IgD-negative memory B cell (primary cell): ENCODE data around the gene MYL9. TPM values are rescaled to one million over a fixed set of nuclear protein-coding genes. Genes with fewer than 3 reads are reported as not detected.

Source experiments
- H3K27ac Mint-ChIP-seq, 3 donors: one replicate each; pipeline ENCODE4 v1.8.0; 2020 to 2022; ENCODE audit warnings: mild to moderate bottlenecking in 3 of 3, mixed read lengths in 3 of 3, moderate library complexity in 1 of 3
- H3K27me3 Mint-ChIP-seq: one replicate; pipeline ENCODE4 v1.8.0; 2021; ENCODE audit warnings: mixed read lengths
- H3K36me3 Mint-ChIP-seq: one replicate; pipeline ENCODE4 v1.8.0; 2020; ENCODE audit warnings: mild to moderate bottlenecking, mixed read lengths
- H3K4me1 Mint-ChIP-seq, 3 donors: one replicate each; pipeline ENCODE4 v1.8.0; 2020 to 2022; ENCODE audit warnings: mixed read lengths in 3 of 3, mild to moderate bottlenecking in 1 of 3
- H3K4me3 Mint-ChIP-seq, 4 donors: one replicate each; pipeline ENCODE4 v1.8.0; 2020 to 2022; ENCODE audit warnings: mild to moderate bottlenecking in 4 of 4, mixed read lengths in 4 of 4, moderate library complexity in 3 of 4
- H3K9me3 Mint-ChIP-seq, 3 donors: one replicate each; pipeline ENCODE4 v1.8.0; 2020 to 2021; ENCODE audit warnings: mixed read lengths in 3 of 3, mild to moderate bottlenecking in 1 of 3
- polyA plus RNA-seq: library from polyadenylated mRNA; unstranded; fragments of 300-500 nt; fragmentation: Illumina TruSeq; gene quantifications from one replicate; pipeline ENCODE4 v1.2.3, GENCODE V29; 2021

Gene MYL9
- polyA plus RNA-seq, 1 donor from 2014 or later: 2.9 TPM

DNA sequence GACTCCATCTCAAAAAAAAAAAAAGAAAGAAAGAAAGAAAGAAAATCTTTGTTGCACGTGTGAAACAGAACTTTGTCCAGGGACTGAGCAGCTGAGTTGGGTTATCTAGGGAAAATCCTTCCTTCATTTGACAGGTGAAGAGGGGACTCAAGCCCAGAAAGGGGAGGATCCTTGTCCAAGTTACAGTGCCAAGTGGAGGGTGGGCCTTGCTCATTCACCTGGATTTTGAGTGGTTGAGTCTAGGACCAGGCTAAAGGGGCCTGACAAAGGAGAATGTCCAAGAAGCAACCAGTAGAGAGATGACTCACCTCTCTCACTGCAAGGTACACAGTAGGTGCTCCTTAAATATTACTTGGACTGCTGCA, 34.7 kb downstream of the MYL9 start:
- Mint-ChIP-seq H3K9me3 (no peaks in the 10 kb centered on the region), H3K4me3 (peak overlapping the region in 3 of 4 donors; percentile 89 to 96 (median 93)), H3K27me3 (no peaks in the 10 kb centered on the region), H3K4me1 (peaks cover 23 to 33% (median 26%) of the 10 kb centered on the region in 3 donors), H3K36me3 (peaks cover 3% of the 10 kb centered on the region), H3K27ac (peak overlapping the region; percentile 83 to 93 (median 91))

DNA sequence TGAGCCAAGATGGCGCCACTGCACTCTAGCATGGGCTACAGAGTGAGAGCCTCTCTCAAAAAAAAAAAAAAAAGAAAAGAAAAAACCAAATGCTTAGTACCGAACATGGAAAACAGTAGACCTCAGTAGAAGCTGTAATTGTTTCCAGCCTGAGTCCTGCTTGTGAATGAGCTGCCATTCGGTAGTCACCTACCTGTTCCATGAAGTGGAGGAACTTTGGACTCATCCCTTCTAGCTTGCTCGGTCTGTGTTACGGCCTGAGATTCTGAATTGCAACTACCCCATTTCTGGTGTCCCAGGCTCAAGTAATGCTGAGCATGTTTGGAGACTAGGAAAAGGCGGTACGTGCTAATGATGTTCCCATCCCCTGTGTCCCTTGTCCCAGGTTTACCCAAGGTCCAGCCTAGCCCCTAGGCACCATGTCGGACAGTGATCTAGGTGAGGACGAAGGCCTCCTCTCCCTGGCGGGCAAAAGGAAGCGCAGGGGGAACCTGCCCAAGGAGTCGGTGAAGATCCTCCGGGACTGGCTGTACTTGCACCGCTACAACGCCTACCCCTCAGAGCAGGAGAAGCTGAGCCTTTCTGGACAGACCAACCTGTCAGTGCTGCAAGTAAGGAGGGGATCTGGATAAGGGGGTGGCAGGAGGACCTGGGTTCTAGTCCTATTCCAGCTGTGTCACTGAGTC, 37.2 kb downstream of the MYL9 start:
- H3K27ac Mint-ChIP-seq: peak overlapping the region in 2 of 3 donors; percentile 46 to 82
- H3K36me3 Mint-ChIP-seq: peaks cover 3% of the 10 kb centered on the region
- peaks cover 16 to 24% (median 16%) of the 10 kb centered on the region in 3 donors for H3K4me1 Mint-ChIP-seq
- no peaks in the 10 kb centered on the region for H3K9me3 Mint-ChIP-seq
- H3K4me3 Mint-ChIP-seq: peak overlapping the region in 1 of 4 donors; percentile 26
- no peaks in the 10 kb centered on the region for H3K27me3 Mint-ChIP-seq

DNA sequence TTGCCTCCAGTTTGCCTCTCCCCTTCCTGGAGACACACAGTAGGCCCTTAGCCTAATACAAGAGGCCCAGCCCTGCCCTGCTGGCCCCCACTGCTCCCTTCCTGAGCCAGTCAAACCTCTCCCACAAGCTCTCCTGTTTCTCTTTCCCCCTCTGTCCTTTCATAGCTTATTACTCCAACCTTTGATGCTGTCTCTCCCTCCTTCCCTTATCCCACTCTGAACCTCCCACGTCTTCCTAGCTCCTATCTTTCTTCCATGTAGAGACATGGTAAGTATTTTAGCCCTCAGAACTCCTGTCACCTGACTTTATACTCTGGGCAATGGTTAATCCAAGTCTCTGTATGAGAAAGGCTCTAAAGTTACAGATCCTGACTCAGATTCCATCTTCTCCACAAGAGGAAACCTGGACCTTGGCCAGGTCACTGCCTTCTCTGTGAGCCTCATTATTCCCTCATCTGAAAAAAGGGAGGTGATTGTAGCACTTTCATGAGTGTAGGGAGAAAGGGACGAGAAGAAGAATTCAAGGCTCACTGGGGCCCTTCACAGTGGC, 38.8 kb downstream of the MYL9 start:
- peak overlapping the region in 2 of 4 donors; percentile 40 to 69 for H3K4me3 Mint-ChIP-seq
- no peaks in the 10 kb centered on the region for H3K27me3 Mint-ChIP-seq
- peak overlapping the region; percentile 27 to 82 (median 32) for H3K27ac Mint-ChIP-seq
- no peaks in the 10 kb centered on the region for H3K9me3 Mint-ChIP-seq
- H3K36me3 Mint-ChIP-seq: peaks cover 3% of the 10 kb centered on the region
- peaks cover 11 to 20% (median 14%) of the 10 kb centered on the region in 3 donors for H3K4me1 Mint-ChIP-seq

DNA sequence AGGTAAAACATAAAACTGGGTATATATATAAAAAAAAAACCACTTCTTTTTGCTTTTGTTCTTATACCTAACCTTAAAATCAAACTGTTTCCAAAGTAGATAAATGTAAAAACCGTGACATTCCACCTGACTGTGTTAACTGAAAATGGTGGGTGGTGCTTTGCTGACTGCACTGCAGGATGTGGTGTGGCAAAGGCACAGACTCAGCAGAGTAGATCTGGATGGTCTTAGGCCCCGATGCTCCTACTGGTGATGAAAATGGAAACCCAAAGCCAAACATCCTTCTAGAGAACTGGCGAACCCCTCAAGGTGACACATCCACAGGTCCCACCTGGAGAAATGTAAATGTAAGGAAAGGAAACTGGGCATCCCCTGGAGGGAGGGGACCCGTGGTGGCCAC, 41.0 kb downstream of the MYL9 start:
- H3K4me1 Mint-ChIP-seq: peaks cover 7 to 11% (median 7%) of the 10 kb centered on the region in 3 donors
- H3K9me3 Mint-ChIP-seq: no peaks in the 10 kb centered on the region
- peak overlapping the region in 1 of 4 donors; percentile 61 for H3K4me3 Mint-ChIP-seq
- H3K36me3 Mint-ChIP-seq: peaks cover 3% of the 10 kb centered on the region
- H3K27ac Mint-ChIP-seq: no peak overlapping the region
- H3K27me3 Mint-ChIP-seq: no peaks in the 10 kb centered on the region

DNA sequence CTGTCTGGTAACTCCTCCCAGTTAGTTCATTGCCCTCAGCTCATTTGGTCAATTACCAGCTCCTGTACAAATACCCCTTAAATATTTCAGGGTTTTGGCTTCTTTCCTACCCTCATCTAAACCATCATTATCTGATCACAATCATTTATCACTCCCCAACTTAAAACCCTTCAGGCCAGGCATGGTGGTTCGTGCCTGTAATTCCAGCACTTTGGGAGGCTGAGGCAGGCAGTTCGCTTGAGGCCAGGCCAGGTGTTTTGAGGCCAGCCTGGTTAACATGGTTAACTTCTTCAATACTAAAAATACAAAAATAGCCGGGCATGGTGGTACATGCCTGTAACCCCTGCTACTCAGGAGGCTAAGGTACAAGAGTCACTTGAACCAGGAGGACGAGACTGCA, 41.5 kb downstream of the MYL9 start:
- no peaks in the 10 kb centered on the region for H3K9me3 Mint-ChIP-seq
- H3K27me3 Mint-ChIP-seq: no peaks in the 10 kb centered on the region
- H3K27ac Mint-ChIP-seq: peak overlapping the region in 1 of 3 donors; percentile 76
- peak overlapping the region in 1 of 4 donors; percentile 61 for H3K4me3 Mint-ChIP-seq
- peaks cover 11 to 14% (median 11%) of the 10 kb centered on the region in 3 donors for H3K4me1 Mint-ChIP-seq
- peaks cover 3% of the 10 kb centered on the region for H3K36me3 Mint-ChIP-seq

DNA sequence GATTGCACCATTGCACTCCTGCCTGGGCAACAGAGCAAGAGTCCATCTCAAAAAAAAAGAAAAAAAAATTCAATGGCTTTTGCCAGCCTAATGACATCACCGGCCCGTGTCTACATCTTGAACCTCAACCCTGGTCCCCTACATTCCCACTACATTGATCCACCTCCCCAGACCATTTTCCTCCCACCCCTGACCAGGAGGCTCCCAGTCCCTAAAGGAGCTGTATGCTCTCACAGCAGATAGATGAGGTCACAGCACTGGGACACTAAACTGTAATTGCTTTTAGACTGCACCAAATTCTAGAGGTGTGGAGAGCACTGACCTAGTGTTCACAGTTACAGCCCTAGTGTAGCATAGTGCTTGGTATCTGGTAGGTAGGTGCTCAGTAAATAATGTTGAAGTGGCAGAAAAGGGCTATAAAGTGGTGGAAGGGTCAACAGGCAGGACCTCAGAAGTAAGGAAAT, 42.7 kb downstream of the MYL9 start:
- Mint-ChIP-seq H3K36me3 (peaks cover 1% of the 10 kb centered on the region), H3K4me1 (peaks cover 11 to 17% (median 16%) of the 10 kb centered on the region in 3 donors), H3K9me3 (no peaks in the 10 kb centered on the region), H3K27me3 (no peaks in the 10 kb centered on the region), H3K4me3 (no peak overlapping the region), H3K27ac (peak overlapping the region in 2 of 3 donors; percentile 31 to 71)

DNA sequence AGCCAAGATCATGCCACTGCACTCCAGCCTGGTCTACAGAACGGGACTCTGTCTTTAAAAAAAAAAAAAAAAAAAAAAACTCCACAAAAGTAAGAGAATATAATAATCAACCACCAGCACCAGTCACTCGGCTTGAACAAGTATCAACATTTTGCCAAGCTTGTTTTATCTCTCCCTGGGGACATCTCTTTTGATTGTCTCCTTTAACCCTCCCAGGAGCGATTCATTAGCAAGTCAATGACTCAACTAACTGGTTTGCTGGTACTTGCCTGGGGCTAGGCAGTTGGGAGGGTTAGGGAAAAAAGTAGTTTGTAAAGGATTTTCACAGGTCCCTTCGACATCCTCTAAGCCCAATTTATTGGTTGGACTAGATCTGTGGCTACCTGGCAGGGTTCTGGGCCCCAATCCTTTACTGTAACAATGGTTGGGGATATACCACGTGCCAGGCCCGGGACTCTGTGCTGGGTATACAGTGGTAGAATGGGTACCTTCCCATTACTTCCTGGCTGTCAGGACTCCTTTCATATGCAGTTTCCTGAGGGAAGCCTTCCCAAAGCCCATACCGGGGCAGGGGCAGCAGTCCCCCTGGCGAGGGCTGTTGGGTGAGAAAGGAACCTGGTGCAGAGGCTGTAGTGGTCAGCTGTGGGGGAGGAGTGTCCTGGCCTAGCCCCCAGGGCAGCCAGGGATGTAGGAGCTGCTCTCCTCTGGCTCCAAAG, 44.2 kb downstream of the MYL9 start:
- H3K4me1 Mint-ChIP-seq: peaks cover 8 to 17% (median 12%) of the 10 kb centered on the region in 3 donors
- H3K27me3 Mint-ChIP-seq: no peaks in the 10 kb centered on the region
- no peaks in the 10 kb centered on the region for H3K36me3 Mint-ChIP-seq
- peak overlapping the region in 2 of 3 donors; percentile 67 to 83 for H3K27ac Mint-ChIP-seq
- no peaks in the 10 kb centered on the region for H3K9me3 Mint-ChIP-seq
- H3K4me3 Mint-ChIP-seq: no peak overlapping the region

DNA sequence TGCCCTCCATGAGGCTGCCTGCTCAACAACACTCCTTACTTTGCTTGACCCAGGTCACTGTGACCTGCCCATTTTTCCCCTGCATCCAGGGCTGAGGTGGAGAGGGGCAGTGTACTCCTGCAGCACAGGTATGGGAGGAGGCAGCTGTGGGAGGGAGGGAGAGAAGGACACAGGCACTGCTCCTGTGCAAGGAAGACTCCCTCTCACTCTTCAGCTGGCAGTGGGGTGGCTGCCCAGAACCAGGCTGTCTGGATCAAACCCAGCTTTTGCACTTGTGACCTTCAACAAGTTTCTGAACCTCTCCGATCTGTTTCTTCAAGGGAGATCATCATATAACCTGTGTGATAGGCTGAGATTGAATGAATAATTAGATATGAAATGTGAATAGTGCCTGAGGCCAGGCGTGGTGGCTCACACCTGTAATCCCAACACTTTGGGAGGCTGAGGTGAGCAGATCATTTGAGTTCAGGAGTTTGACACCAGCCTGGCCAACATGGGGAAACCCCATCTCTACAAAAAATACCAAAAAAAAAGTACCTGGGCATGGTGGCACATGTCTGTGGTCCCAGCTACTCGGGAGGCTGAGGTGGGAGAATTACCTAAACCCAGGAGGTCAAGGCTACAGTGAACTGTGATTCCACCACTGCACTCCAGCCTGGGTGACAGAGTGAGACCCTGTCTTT, 46.2 kb downstream of the MYL9 start:
- Mint-ChIP-seq H3K27ac (peak overlapping the region; percentile 47 to 90 (median 83)), H3K27me3 (no peaks in the 10 kb centered on the region), H3K9me3 (no peaks in the 10 kb centered on the region), H3K4me1 (peaks cover 8 to 25% (median 12%) of the 10 kb centered on the region in 3 donors), H3K4me3 (no peak overlapping the region), H3K36me3 (no peaks in the 10 kb centered on the region)

DNA sequence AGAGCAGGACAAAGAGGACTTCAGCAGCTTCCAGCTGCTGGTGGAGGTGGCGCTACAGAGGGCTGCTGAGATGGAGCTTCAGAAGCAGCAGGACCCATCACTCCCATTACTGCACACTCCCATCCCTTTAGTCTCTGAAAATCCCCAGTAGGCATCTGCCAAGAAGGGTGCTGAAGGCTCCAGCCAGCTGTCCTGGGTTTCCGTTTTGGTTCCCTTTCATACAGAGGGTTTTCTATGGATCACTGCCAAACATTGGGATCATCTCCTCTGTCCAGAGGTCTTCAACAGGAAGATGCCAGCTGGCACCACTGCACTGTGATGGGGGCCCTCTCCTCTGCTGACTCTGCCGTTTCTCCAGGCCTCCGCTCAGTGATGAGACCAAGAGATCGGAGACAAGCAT, 50.0 kb downstream of the MYL9 start:
- Mint-ChIP-seq H3K4me3 (peak overlapping the region in 1 of 4 donors; percentile 54), H3K36me3 (no peaks in the 10 kb centered on the region), H3K27me3 (no peaks in the 10 kb centered on the region), H3K9me3 (no peaks in the 10 kb centered on the region), H3K4me1 (peaks cover 23 to 44% (median 33%) of the 10 kb centered on the region in 3 donors), H3K27ac (peak overlapping the region in 2 of 3 donors; percentile 83 to 98)

DNA sequence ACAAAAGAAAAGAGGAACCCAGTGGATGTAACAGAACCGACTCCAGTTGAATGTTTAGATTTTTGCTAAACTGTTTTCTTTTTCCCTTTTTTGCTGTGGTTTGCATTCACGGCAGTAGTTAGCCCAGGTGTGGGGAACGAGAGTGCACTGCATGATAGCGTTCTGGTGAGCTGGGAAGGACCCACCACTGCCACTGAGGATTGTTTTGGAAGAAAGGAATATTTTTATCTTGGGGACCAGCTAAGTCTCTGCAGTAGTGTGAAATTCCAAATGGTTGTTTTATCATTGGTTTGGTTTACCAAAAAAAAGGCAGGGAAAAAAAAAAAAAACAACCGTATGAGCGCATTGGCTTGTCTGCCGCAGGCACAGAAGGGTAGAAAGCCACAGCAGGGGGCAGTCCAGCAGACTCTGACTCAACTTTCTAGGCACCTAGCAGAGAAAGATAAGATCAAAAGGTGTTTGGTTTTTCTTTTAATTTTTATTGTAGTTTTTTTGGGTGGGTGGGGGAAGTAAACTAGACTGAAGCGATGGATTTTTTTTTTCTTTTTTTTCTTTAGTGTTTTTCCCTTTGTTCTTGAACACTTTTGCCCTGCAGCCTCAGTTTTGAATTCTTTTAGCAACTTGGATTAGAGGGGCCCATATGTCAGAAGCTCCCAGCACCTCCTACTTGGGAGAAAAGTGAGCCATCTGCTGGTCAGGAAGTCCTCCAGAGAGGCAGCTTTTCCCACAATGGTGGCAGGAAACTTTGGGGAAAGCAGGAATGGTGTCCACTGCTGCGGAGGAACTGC, 50.7 kb downstream of the MYL9 start:
- H3K36me3 Mint-ChIP-seq: no peaks in the 10 kb centered on the region
- no peaks in the 10 kb centered on the region for H3K9me3 Mint-ChIP-seq
- peak overlapping the region in 1 of 4 donors; percentile 23 for H3K4me3 Mint-ChIP-seq
- H3K27me3 Mint-ChIP-seq: no peaks in the 10 kb centered on the region
- peak overlapping the region; percentile 74 to 99 (median 98) for H3K27ac Mint-ChIP-seq
- peaks cover 21 to 39% (median 33%) of the 10 kb centered on the region in 3 donors for H3K4me1 Mint-ChIP-seq

DNA sequence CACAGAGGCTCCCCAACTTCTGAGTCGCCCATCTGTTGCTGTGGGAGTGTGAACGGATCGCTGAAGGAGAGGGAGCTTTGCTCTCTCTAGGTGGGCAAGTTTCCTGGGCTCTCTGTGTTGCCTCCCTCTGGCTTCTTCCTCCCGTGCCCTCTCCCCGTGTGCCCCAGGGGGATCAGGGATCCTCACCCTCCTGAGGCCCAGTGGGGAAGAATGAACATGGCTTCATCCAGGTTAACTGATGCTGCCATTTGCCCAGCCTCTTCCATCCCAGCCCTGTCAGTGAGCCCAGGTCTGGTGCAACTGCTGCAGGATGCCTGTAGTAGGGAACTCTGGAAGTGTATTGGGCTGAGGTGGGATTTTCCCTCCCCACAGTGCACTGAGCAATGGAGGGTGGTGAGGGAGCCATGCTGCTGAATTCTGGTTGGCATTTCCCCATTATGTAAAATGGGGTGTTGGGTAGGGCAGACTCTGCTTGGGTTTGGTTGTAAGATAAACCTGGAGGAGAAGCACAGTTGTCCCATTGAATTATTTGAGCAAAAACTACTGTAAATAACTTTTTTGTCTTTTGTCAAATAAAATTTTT, 52.1 kb downstream of the MYL9 start:
- Mint-ChIP-seq H3K9me3 (no peaks in the 10 kb centered on the region), H3K27me3 (no peaks in the 10 kb centered on the region), H3K27ac (peak overlapping the region; percentile 82 to 99 (median 98)), H3K4me3 (peak overlapping the region in 1 of 4 donors; percentile 51), H3K4me1 (peaks cover 22 to 38% (median 28%) of the 10 kb centered on the region in 3 donors), H3K36me3 (no peaks in the 10 kb centered on the region)

DNA sequence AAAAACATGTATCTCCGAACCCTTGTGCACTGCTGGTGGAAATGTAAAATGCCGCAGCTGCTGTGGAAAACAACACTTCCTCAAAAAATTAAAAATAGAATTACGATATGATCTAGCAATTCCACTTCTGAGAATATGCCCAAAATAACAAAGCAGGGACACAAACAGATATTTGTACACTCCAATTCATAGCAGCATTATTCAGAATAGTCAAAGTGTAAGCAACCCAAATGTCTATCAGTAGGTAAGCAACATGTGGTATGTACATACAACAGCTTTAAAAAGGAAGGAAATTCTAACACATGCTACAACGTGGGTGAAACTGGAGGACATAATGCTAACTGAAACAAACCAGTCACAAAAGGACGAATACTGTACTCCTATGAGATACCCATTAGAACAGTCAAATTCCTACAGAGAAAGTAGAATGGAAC, 58.6 kb downstream of the MYL9 start:
- H3K36me3 Mint-ChIP-seq: no peaks in the 10 kb centered on the region
- no peaks in the 10 kb centered on the region for H3K27me3 Mint-ChIP-seq
- H3K27ac Mint-ChIP-seq: peak overlapping the region; percentile 83 to 89 (median 87)
- peak overlapping the region; percentile 55 to 86 (median 76) for H3K4me3 Mint-ChIP-seq
- H3K9me3 Mint-ChIP-seq: no peaks in the 10 kb centered on the region
- peaks cover 28 to 35% (median 31%) of the 10 kb centered on the region in 3 donors for H3K4me1 Mint-ChIP-seq
